Measurements from ENCODE around the gene CAND2. TPM values are rescaled to one million over a fixed set of nuclear protein-coding genes. Genes with fewer than 3 reads are reported as not detected.

CAND2 gene
- total RNA-seq, 1 experiment from 2014 or later: 0.37 TPM

GRCh38 chr3:12772462-12772861, 24.0 kb upstream of the CAND2 start:
- CTCF ChIA-PET: no interaction called here
- H3K27ac ChIP-seq: no peak overlapping the region
- no peaks in the 10 kb centered on the region for H3K27me3 ChIP-seq (ENCODE audit: insufficient read depth, low read depth)
- no TSS peak for BruUV-seq (replicated peaks)
- H3K79me2 ChIP-seq (ENCODE audit: low read depth): no peaks in the 10 kb centered on the region
- no peak overlapping the region for H2AFZ ChIP-seq
- TF ChIP-seq CTCF (conservative IDR thresholded peaks at IDR 0.05) (no peak), EZH2 (IDR thresholded peaks at IDR 0.05; ENCODE audit: low read depth) (no peak)
- H3K4me2 ChIP-seq: no peak overlapping the region
- H3K9me2 ChIP-seq (ENCODE audit: insufficient read depth): no peaks in the 10 kb centered on the region
- H3K4me1 ChIP-seq (replicated peaks; ENCODE audit: insufficient read depth): no peaks in the 10 kb centered on the region
- POLR2A ChIA-PET (ENCODE audit: unreplicated experiment): no interaction called here
- no peaks in the 10 kb centered on the region for H4K20me1 ChIP-seq (ENCODE audit: insufficient read depth)
- no peak overlapping the region for H3K4me3 ChIP-seq
- H3K36me3 ChIP-seq (ENCODE audit: low read depth): no peaks in the 10 kb centered on the region
- no peaks in the 10 kb centered on the region for H3F3A ChIP-seq (ENCODE audit: insufficient read depth, low read depth)
- DNase-seq: no peak
- no peaks in the 10 kb centered on the region for H3K9me3 ChIP-seq (ENCODE audit: insufficient read depth, low read depth)
- intact Hi-C loops (cut with micrococcal nuclease; ENCODE audit: unreplicated experiment): no loop called here

- ChIA-PET CTCF (no interaction called here), POLR2A (ENCODE audit: unreplicated experiment) (no interaction called here)
- Histone ChIP-seq H3K27me3 (ENCODE audit: insufficient read depth, low read depth) (no peaks in the 10 kb centered on the region), H3K4me1 (replicated peaks; ENCODE audit: insufficient read depth) (no peaks in the 10 kb centered on the region), H3K79me2 (ENCODE audit: low read depth) (no peaks in the 10 kb centered on the region), H3K27ac (no peak overlapping the region), H3K4me3 (no peak overlapping the region), H3K36me3 (ENCODE audit: low read depth) (no peaks in the 10 kb centered on the region), H4K20me1 (ENCODE audit: insufficient read depth) (no peaks in the 10 kb centered on the region), H3K4me2 (no peak overlapping the region), H2AFZ (no peak overlapping the region), H3K9me3 (ENCODE audit: insufficient read depth, low read depth) (no peaks in the 10 kb centered on the region), H3K9me2 (ENCODE audit: insufficient read depth) (no peaks in the 10 kb centered on the region), H3F3A (ENCODE audit: insufficient read depth, low read depth) (no peaks in the 10 kb centered on the region)
- no TSS peak for BruUV-seq (replicated peaks)
- intact Hi-C loops (cut with micrococcal nuclease; ENCODE audit: unreplicated experiment): no loop called here
- DNase-seq: no peak
- TF ChIP-seq CTCF (conservative IDR thresholded peaks at IDR 0.05) (no peak), EZH2 (IDR thresholded peaks at IDR 0.05; ENCODE audit: low read depth) (no peak)
Measured at GRCh38 chr3:12773030-12773709, 23.3 kb upstream of the CAND2 start.

GRCh38 chr3:12773710-12774086, 22.8 kb upstream of the CAND2 start:
- intact Hi-C loops (cut with micrococcal nuclease; ENCODE audit: unreplicated experiment): no loop called here
- BruUV-seq (replicated peaks): no TSS peak
- Histone ChIP-seq H4K20me1 (ENCODE audit: insufficient read depth) (no peaks in the 10 kb centered on the region), H3K36me3 (ENCODE audit: low read depth) (no peaks in the 10 kb centered on the region), H2AFZ (no peak overlapping the region), H3K9me2 (ENCODE audit: insufficient read depth) (no peaks in the 10 kb centered on the region), H3K27me3 (ENCODE audit: insufficient read depth, low read depth) (no peaks in the 10 kb centered on the region), H3K27ac (no peak overlapping the region), H3K4me1 (replicated peaks; ENCODE audit: insufficient read depth) (no peaks in the 10 kb centered on the region), H3K9me3 (ENCODE audit: insufficient read depth, low read depth) (no peaks in the 10 kb centered on the region), H3K4me2 (no peak overlapping the region), H3K79me2 (ENCODE audit: low read depth) (no peaks in the 10 kb centered on the region), H3K4me3 (no peak overlapping the region), H3F3A (ENCODE audit: insufficient read depth, low read depth) (no peaks in the 10 kb centered on the region)
- DNase-seq: no peak
- ChIA-PET POLR2A (ENCODE audit: unreplicated experiment) (interaction anchor here (0.6 kb wide), 1 partner anchor 239 kb away, joined by 13 read pairs; no protein-coding TSS in a partner anchor), CTCF (no interaction called here)
- no peak for TF ChIP-seq CTCF (conservative IDR thresholded peaks at IDR 0.05)
- TF ChIP-seq EZH2 (IDR thresholded peaks at IDR 0.05; ENCODE audit: low read depth): no peak

All from PC-9 (cell line).